WTC11 (cell line): ENCODE results near the gene SYNPO2. TPM values are rescaled to one million over a fixed set of nuclear protein-coding genes. Genes with fewer than 3 reads are reported as not detected.

Experiments
- ATAC-seq: fragments of 200-7000 bp; cut with Tn5 transposase; 2 replicates; pipeline ENCODE4 v1.10.0; 2021; ENCODE audit warnings: mild to moderate bottlenecking, moderate library complexity
- CTCF ChIA-PET: fragments of 300-600 bp; sonication (Branson Sonifier 250); formaldehyde crosslinking; loops from one replicate; lab custom pipeline; 2021; ENCODE audit warnings: antibody characterized with exemption; lab: Charles Lee
- POLR2A ChIA-PET: fragments of 350-600 bp; sonication (Branson Sonifier 250); formaldehyde crosslinking; loops from one replicate; lab custom pipeline; 2021; ENCODE audit warnings: antibody characterized with exemption; lab: Charles Lee
- DNase-seq: peaks from one replicate; pipeline ENCODE4 v3.0.0; 2021; ENCODE audit warnings: low spot score
- H3K27ac Mint-ChIP-seq: 2 replicates; pipeline ENCODE4 v1.8.0; 2021; ENCODE audit warnings: mixed read lengths
- H3K27me3 Mint-ChIP-seq: 2 replicates; pipeline ENCODE4 v1.8.0; 2021; ENCODE audit warnings: low read depth, mild to moderate bottlenecking, moderate library complexity, mixed read lengths
- H3K36me3 Mint-ChIP-seq: 2 replicates; pipeline ENCODE4 v1.8.0; 2021; ENCODE audit warnings: mixed read lengths
- H3K4me1 Mint-ChIP-seq: 2 replicates; pipeline ENCODE4 v1.8.0; 2022; ENCODE audit warnings: mixed read lengths
- H3K4me3 Mint-ChIP-seq: 2 replicates; pipeline ENCODE4 v1.8.0; 2021; ENCODE audit warnings: mild to moderate bottlenecking, moderate library complexity, mixed read lengths
- H3K9me3 Mint-ChIP-seq: 2 replicates; pipeline ENCODE4 v1.8.0; 2021; ENCODE audit warnings: mixed read lengths
- ATF6 ChIP-seq: sonication (generic); formaldehyde crosslinking; IDR thresholded peaks from 2 replicates; pipeline ENCODE4 v1.8.1; 2023; ENCODE audit warnings: mild to moderate bottlenecking, missing genetic modification reagents
- CREB1 ChIP-seq: sonication (generic); formaldehyde crosslinking; IDR thresholded peaks from 2 replicates; pipeline ENCODE4 v1.8.0; 2023; ENCODE audit warnings: mild to moderate bottlenecking, missing genetic modification reagents
- EMX1 ChIP-seq: fragments of 250-450 bp; sonication (Bioruptor Pico); IDR thresholded peaks from 2 replicates; pipeline ENCODE4 v1.8.0; 2021; ENCODE audit warnings: mild to moderate bottlenecking
- HMGA2 ChIP-seq: fragments of 250-450 bp; sonication (Bioruptor Pico); IDR thresholded peaks from 2 replicates; pipeline ENCODE4 v1.4.0; 2021; ENCODE audit warnings: mild to moderate bottlenecking, moderate library complexity
- JAZF1 ChIP-seq: fragments of 250-450 bp; sonication (Bioruptor Pico); IDR thresholded peaks from 2 replicates; pipeline ENCODE4 v1.9.0; 2021; ENCODE audit warnings: moderate library complexity, mild to moderate bottlenecking, inconsistent platforms
- JUN ChIP-seq: sonication (generic); formaldehyde crosslinking; IDR thresholded peaks from 2 replicates; pipeline ENCODE4 v1.8.0; 2023; ENCODE audit warnings: mild to moderate bottlenecking, missing genetic modification reagents
- NFATC4 ChIP-seq: fragments of 250-450 bp; sonication (Bioruptor Pico); IDR thresholded peaks from 2 replicates; pipeline ENCODE4 v1.9.0; 2021; ENCODE audit warnings: mild to moderate bottlenecking
- NFE2L1 ChIP-seq: sonication (generic); formaldehyde crosslinking; IDR thresholded peaks from 2 replicates; pipeline ENCODE4 v1.8.1; 2023; ENCODE audit warnings: missing genetic modification reagents
- NR1H2 ChIP-seq: sonication (generic); formaldehyde crosslinking; IDR thresholded peaks from 2 replicates; pipeline ENCODE4 v1.9.0; 2021; ENCODE audit warnings: mild to moderate bottlenecking, moderate library complexity, missing genetic modification reagents
- NR3C1 ChIP-seq: sonication (generic); formaldehyde crosslinking; conservative IDR thresholded peaks from 2 replicates; pipeline ENCODE4 v1.8.1; 2023; ENCODE audit warnings: low read depth, mild to moderate bottlenecking, missing genetic modification reagents
- PREB ChIP-seq: sonication (generic); formaldehyde crosslinking; IDR thresholded peaks from 2 replicates; pipeline ENCODE4 v1.8.1; 2022; ENCODE audit warnings: mild to moderate bottlenecking, missing genetic modification reagents, moderate library complexity, borderline replicate concordance
- SOX15 ChIP-seq: fragments of 250-450 bp; sonication (Bioruptor Pico); IDR thresholded peaks from 2 replicates; pipeline ENCODE4 v1.9.0; 2021; ENCODE audit warnings: mild to moderate bottlenecking
- USF1 ChIP-seq: sonication (generic); formaldehyde crosslinking; IDR thresholded peaks from 2 replicates; pipeline ENCODE4 v1.8.0; 2022; ENCODE audit warnings: mild to moderate bottlenecking, missing genetic modification reagents
- USF2 ChIP-seq: sonication (generic); formaldehyde crosslinking; IDR thresholded peaks from 2 replicates; pipeline ENCODE4 v1.8.1; 2023; ENCODE audit warnings: mild to moderate bottlenecking, missing genetic modification reagents, moderate library complexity
- ZMAT4 ChIP-seq: fragments of 250-450 bp; sonication (Bioruptor Pico); IDR thresholded peaks from 2 replicates; pipeline ENCODE4 v1.9.0; 2021; ENCODE audit warnings: mild to moderate bottlenecking
- ZNF232 ChIP-seq: sonication (generic); formaldehyde crosslinking; IDR thresholded peaks from 2 replicates; pipeline ENCODE4 v1.8.0; 2022; ENCODE audit warnings: mild to moderate bottlenecking, missing genetic modification reagents
- ZNF423 ChIP-seq: fragments of 250-450 bp; sonication (Bioruptor Pico); IDR thresholded peaks from 2 replicates; pipeline ENCODE4 v2.1.2; 2022; ENCODE audit warnings: mild to moderate bottlenecking, moderate library complexity
- ZNF425 ChIP-seq: fragments of 250-450 bp; sonication (Bioruptor Pico); conservative IDR thresholded peaks from 2 replicates; pipeline ENCODE4 v1.9.0; 2021; ENCODE audit warnings: mild to moderate bottlenecking
- total RNA-seq: library from RNA; stranded (reverse); gene quantifications from 3 replicates; pipeline ENCODE4 v1.2.3, GENCODE V29; 2021

SYNPO2 gene
- total RNA-seq, 1 experiment from 2014 or later: 1.9 TPM

- POLR2A ChIA-PET: no interaction called here
- peaks cover 8% of the 10 kb centered on the region for H3K4me1 Mint-ChIP-seq
Observed at GRCh38 chr4:118983831-118984230, 95.2 kb downstream of the SYNPO2 start.

More at GRCh38 chr4:118983831-118984230, 95.2 kb downstream of the SYNPO2 start:
- no peak for DNase-seq
- no peak for ATAC-seq
- TF ChIP-seq ZMAT4 (CRISPR knock-in tag): no peak
- TF ChIP-seq NR1H2 (CRISPR knock-in tag): no peak
- TF ChIP-seq EMX1 (CRISPR knock-in tag): no peak
- no peak for TF ChIP-seq NFATC4
- no peak for TF ChIP-seq NR3C1 (CRISPR knock-in tag)
- no peak for TF ChIP-seq JUN (CRISPR knock-in tag)
- no peak for TF ChIP-seq NFE2L1 (CRISPR knock-in tag)
- TF ChIP-seq ZNF232 (CRISPR knock-in tag): no peak
- TF ChIP-seq SOX15 (CRISPR knock-in tag): no peak
- TF ChIP-seq JAZF1 (CRISPR knock-in tag): no peak
- TF ChIP-seq ATF6 (CRISPR knock-in tag): no peak
- no peak for TF ChIP-seq USF1
- no peak for TF ChIP-seq PREB
- TF ChIP-seq ZNF425 (CRISPR knock-in tag): no peak
- TF ChIP-seq ZNF423 (CRISPR knock-in tag): no peak
- no peak for TF ChIP-seq HMGA2
- TF ChIP-seq CREB1 (CRISPR knock-in tag): no peak
- no peak for TF ChIP-seq USF2 (CRISPR knock-in tag)
- Mint-ChIP-seq H3K27me3 (no peaks in the 10 kb centered on the region), H3K4me3 (no peak overlapping the region), H3K27ac (no peak overlapping the region), H3K9me3 (no peaks in the 10 kb centered on the region), H3K36me3 (no peaks in the 10 kb centered on the region)
- CTCF ChIA-PET: interaction anchor here (0.9 to 1.8 kb wide), 3 partner anchors 57 to 506 kb away, joined by 3 to 6 read pairs (median 3); no protein-coding TSS in a partner anchor
